GM19455 (cell line): ENCODE results near the gene POLA2.

ENCODE experiments used
- ATAC-seq: cut with Tn5 transposase; IDR thresholded peaks from one replicate; pipeline ENCODE4 v1.9.1; 2021; ENCODE audit not compliant: unreplicated experiment

POLA2 gene

GRCh38 chr11:65280646-65281045, 18.9 kb downstream of the POLA2 start:
- no peak for ATAC-seq

- ATAC-seq, result no peak
Observed at GRCh38 chr11:65286686-65287085, 24.9 kb downstream of the POLA2 start.

GRCh38 chr11:65287601-65288000, 25.8 kb downstream of the POLA2 start:
- no peak for ATAC-seq

- ATAC-seq, result no peak
Observed at GRCh38 chr11:65288706-65289536, 27.2 kb downstream of the POLA2 start.

GRCh38 chr11:65290448-65291165, 28.8 kb downstream of the POLA2 start:
- ATAC-seq, result no peak

- no peak for ATAC-seq
Observed at GRCh38 chr11:65291613-65292012, 29.9 kb downstream of the POLA2 start.

GRCh38 chr11:65292890-65293289, 31.1 kb downstream of the POLA2 start:
- no peak for ATAC-seq

- ATAC-seq, result no peak
Observed at GRCh38 chr11:65293909-65294381, 32.2 kb downstream of the POLA2 start.

- no peak for ATAC-seq
Observed at GRCh38 chr11:65295001-65295400, 33.2 kb downstream of the POLA2 start.

GRCh38 chr11:65295571-65296341, 34.0 kb downstream of the POLA2 start:
- ATAC-seq, result no peak

- no peak for ATAC-seq
Observed at GRCh38 chr11:65297026-65297672, 35.4 kb downstream of the POLA2 start.

GRCh38 chr11:65298131-65298535, 36.4 kb downstream of the POLA2 start:
- ATAC-seq, result no peak

GRCh38 chr11:65298655-65299179, 37.0 kb downstream of the POLA2 start:
- no peak for ATAC-seq

- no peak for ATAC-seq
Observed at GRCh38 chr11:65300621-65301275, 39.0 kb downstream of the POLA2 start.

GRCh38 chr11:65301491-65302329, 39.9 kb downstream of the POLA2 start:
- ATAC-seq, result no peak

- ATAC-seq, result no peak
Observed at GRCh38 chr11:65303555-65303954, 41.8 kb downstream of the POLA2 start.

GRCh38 chr11:65304110-65304509, 42.3 kb downstream of the POLA2 start:
- ATAC-seq, result no peak

GRCh38 chr11:65304613-65305012, 42.9 kb downstream of the POLA2 start:
- ATAC-seq, result no peak
